ELF-1 (cell line): Measurements from ENCODE around the gene IRF6.

ENCODE experiments used
- DNase-seq: peaks from one replicate; pipeline ENCODE4 v3.0.0-alpha.2; 2016; ENCODE audit warnings: low read depth, low spot score

IRF6 gene

GRCh38 chr1:209736490-209737117 is 69.3 kb downstream of the IRF6 start:
- no peak for DNase-seq
